CD4-positive, alpha-beta T cell treated with Interleukin-2 at 100 ng/mL for 4 hours (primary cell): ENCODE data around the gene SPIRE2.
A peak's percentile ranks its signal among the peaks of the same experiment; 100 is the strongest.
"Not testable (repeated sequence)": the region's sequence is repeated elsewhere in the genome, so short reads cannot be mapped to it uniquely, and the experiment has no call there.

Experiments used
- DNase-seq: peaks from one replicate; pipeline ENCODE4 v3.0.0-alpha.2; 2020; ENCODE audit warnings: low spot score

SPIRE2 gene

DNA sequence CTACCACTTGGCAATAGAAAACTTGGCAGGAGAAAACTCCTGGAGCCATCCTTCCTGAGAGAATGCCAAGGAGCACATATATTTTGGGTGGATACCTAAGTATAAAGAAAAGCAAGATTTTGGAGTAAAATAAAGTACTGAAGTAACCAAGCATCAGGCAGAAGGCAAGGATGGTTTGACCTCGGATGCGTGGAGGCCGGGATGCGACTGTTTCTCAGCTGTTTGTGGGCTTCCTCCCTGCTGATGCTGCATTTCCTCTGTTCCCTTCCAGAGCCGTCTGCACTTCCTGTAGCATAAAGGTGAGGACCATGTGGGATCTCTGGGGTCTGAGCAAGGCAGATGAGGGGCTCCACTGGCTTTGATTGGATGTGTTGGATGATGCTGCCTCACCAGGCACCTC lies 39.6 kb downstream of the SPIRE2 start:
- DNase-seq, result no peak

DNA sequence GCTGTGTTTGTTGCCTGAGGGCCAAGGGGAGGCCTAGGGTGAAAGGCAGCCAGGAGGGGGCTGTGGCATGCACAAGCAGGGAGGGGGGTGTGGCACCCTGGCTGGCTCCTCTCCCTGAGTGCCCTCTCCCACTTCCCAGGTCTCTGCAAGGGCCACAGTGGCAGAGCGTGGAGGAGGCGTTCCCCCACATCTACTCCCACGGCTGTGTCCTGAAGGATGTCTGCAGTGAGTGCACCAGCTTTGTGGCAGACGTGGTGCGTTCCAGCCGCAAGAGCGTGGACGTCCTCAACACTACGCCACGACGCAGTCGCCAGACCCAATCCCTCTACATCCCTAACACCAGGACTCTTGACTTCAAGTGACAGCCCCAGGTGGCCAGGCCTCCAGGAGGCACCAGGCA lies 41.6 kb downstream of the SPIRE2 start:
- DNase-seq, result no peak

DNA sequence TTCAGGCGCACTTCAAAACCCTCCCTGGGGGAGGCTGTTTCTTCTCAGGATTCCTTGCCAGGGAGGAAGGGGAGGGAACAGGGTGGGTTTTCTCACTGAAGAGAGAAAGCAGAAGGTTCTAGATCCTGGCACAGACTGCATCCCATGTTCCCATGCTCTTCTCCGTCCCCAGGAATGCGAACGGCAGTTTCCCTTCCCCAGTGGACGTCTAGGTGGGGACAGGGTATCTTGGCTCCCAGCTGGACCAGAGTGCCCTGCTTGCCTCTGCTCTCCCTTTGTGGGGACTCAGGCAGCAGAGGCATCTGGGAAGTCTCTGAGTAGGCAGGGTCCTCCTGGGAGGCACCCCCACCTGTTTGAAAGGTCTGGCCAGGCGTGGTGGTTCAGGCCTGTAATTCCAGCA lies 42.2 kb downstream of the SPIRE2 start:
- no peak for DNase-seq

DNA sequence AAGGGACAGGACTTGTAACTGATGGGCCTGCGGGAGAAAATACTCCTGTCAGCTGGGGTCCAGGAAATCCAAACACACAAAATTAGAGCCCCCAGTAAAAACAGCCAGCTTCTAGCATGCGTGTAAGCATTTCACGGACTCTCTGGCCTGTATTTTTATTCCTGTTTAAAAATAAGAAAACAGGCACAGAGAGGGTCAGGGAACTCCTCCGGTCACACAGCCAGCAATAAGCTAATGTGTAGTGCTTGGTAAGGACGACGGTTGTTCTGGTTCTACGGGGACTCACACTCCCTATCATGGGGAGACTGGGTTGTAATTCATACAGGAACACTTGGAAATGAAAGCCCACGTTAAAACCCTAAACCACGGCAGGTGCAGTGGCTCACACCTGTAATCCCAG lies 43.6 kb downstream of the SPIRE2 start:
- DNase-seq, result no peak

DNA sequence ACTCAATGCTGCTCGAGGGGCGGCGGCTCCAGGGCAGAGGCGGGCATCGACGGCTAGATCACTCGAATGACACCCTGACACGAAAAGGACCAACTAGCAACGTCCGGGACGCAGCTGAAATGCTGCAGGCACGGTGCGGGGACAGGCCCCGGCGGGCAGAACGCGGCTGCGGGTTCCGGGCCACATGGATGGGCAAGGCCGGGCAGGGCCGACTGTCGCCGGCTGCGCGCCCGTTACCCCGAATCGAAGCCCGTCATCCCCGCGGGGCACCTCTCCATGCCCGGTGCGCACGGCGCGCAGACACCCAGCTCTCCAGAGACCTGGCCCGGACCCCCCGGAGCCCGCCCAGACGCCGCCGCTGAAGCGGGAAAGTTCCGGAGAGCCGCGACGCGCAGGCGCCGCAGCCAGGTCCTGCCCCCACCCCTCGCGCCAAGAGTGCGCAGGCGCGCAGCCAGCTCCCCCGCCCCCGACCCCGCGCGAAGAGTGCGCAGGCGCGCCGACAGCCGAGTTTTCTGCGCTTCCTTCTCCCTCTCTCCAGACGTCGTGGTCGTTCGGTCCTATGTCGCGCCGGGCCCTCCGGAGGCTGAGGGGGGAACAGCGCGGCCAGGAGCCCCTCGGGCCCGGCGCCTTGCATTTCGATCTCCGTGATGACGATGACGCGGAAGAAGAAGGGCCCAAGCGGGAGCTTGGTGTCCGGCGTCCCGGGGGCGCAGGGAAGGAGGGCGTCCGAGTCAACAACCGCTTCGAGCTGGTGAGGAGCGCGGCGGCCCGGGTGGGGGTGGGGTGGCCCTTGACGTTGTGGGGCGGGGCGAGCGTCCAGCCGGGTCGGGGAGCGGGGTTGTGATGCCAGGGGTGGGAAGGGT lies 45.1 kb downstream of the SPIRE2 start, which contains the start of gene TCF25:
Gene TCF25 (plus strand): TSS at position 484 of the 863 bp plus-strand sequence. CDS start 76 bp downstream, at position 560.
- peak; percentile 82 for DNase-seq

DNA sequence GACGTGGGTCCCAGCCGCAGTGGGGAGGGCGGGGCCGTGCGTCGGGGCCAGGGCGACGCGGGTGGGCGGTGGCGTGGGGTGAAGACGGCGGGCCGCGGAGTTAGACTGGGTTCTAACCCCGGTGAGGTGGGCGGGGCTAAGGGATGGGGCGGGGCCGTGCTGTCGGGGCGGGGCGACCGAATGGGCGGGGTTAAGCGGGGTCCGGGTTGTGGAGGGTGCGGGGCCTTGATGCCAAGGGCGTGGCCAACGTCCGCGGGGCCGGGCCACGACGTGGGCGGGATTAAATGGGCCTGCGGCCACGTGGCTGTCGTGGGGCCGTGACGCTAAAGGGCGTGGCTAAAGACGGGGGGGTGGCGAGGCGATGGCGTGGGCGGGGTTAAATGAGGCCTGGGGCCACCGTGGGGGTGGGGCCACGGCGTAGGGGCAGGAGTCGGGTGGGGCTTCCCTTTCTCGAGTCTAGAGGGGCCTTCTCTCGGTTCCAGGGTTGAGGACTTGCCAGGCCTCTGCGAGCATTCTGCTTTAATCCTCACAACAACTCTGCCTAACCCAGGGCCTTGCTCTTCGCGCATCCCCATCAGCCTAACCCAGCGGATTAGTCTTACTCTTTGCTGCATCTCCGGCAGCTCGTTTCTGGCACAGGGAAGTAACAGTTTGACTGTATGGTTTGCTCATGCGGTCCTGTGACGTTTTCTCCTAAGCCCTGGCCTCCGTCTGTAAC lies 45.9 kb downstream of the SPIRE2 start:
- DNase-seq, result peak; percentile 94

DNA sequence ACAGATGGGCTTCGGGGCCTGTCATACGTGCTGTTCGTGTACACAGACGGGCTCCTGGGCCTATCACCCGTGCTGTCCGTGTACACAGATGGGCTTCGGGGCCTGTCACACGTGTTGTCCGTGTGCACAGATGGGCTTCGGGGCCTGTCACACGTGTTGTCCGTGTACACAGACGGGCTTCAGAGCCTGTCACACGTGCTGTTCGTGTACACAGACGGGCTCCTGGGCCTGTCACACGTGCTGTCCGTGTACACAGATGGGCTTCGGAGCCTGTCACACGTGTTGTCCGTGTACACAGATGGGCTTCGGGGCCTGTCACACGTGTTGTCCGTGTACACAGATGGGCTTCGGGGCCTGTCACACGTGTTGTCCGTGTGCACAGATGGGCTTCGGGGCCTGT lies 50.8 kb downstream of the SPIRE2 start:
- DNase-seq, result not testable (repeated sequence)

DNA sequence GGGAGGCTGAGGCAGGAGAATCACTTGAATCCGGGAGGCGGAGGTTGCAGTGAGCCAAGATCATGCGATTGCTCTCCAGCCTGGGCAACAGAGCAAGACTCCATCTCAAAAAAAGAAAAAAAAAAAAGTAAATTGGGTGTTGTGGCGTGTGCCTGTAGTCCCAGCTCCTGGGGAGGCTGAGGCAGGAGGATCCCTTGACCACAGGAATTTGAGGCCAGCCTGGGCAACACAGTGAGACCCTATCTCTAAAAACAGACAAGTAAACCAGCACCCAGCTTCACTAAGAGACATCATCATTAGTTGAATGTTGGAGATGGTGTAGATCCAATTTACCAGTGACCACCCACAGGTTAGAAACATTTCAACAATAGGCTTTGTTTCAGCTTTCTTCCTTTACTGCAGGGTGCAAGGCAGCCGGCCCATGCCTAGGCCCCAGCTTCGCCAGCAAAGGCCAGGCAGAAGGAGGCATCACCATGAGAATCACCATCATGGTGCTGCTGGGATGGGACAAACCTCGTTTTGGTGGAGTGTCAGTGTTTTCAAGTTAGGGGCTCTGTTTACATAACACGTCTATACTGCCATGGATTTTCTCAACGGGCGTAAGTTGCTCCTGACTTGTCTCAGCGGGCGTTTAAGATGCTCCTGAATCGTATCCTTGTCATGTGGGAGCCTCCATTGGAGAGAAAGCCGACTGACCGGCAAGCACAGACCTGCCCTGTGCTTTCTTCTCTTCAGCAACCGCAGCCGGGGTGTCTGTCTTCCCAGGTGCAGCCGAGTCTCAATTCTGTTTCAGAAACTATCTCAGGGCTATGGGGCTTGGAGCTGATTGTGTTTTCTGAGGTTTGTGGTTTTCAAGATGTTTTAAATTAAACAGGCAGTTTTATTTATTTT lies 52.4 kb downstream of the SPIRE2 start:
- DNase-seq, result no peak

DNA sequence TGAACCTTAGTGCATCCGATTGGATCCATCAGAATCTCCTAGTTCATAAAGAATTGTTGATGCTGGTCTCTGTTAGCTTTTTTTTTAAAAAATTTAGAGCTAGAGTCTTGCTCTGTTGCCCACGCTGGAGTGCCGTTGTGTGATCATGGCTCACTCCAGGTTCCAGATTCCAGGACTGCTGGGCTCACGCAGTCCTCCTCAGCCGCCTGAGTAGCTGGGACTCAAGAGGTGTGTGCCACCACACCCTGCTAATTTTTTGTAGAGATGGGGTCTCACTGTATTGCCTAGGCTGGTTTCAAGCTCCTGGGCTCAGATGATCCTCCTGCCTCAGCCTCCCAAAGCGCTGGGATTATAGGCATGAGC lies 53.1 kb downstream of the SPIRE2 start:
- no peak for DNase-seq

DNA sequence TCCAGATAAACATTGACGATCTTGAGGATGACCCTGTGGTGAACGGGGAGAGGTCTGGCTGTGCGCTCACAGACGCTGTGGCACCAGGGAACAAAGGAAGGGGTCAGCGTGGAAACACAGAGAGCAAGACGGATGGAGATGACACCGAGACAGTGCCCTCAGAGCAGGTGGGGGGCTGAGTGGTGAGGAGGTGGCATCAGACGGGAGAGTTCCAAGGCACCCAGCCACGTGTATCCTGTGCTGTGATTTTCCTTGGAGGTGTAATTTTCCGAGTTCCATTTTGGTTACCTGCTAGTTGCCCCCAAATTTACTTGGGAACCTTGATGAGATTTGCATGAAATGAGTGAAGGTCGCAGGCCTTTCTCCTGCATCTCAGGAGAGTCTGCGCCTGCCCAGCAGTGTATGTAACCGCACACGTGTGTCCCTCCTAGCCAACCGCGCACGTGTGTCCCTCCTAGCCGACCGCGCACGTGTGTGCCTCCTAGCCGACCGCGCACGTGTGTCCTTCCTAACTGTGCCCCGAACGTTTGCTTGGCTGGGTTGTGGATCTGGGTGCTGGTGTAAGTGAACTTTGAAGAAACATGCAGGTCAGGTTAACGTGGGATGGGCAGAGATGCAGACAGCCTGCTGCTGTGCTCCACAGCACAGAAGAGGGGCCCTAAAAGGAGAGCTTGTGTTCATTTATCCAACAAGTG lies 55.2 kb downstream of the SPIRE2 start:
- DNase-seq, result no peak

DNA sequence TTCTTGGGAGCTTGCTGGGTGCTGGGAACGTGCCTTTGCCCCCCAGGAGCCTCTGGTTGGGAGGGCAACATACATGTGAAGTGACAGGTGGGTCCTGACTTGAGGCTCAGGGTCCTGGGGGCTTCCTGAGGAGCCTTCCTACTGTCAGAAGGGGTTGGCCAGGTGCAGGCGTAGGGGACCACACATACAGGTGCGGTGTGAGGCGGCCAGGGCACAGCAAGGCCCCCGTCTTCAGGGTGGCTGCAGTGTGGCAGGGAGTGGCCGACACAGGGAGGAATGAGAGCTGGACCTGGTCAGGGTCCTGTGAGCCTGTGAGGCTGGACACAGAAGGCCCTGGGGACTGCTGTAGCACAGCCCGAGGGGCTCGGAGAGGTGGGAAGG lies 55.8 kb downstream of the SPIRE2 start:
- no peak for DNase-seq

DNA sequence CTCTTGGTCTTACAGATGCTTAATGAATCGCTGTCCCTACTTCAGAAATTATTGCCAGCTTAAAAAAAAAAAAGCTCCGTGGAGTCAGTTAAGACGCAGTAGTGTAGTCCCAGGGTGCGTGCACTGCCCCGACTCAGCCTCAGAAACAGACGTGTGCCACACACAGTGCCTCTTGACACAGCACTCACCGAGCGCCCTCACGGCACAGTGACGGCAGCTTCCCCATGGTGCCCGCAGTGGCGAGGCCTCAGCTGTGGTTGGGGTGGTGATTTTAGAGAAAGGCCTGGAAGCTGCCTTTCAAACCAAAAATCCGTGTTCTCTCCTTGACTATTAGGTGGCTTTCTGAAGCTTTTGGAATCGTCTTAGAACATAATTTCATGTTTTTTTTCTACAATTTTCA lies 59.0 kb downstream of the SPIRE2 start:
- no peak for DNase-seq

DNA sequence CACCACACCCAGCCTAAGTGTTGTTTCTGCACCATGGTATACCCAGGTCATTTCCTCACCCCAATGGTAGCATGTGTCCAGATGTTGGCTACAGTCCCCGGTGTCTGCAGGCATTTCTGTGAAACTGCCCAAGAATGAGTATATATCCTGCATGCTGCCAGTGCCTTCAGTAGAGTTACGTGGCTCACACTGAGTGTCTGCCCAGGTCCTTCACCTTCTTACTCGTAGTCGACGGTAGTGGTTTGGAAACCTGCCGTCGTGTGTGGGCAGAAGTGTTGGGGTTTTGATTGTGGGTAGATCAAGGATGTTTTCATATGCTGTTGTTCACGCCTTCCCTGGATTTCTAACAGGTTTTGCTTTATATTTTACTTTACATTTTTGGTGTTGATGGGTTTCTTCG lies 61.9 kb downstream of the SPIRE2 start:
- DNase-seq, result no peak

DNA sequence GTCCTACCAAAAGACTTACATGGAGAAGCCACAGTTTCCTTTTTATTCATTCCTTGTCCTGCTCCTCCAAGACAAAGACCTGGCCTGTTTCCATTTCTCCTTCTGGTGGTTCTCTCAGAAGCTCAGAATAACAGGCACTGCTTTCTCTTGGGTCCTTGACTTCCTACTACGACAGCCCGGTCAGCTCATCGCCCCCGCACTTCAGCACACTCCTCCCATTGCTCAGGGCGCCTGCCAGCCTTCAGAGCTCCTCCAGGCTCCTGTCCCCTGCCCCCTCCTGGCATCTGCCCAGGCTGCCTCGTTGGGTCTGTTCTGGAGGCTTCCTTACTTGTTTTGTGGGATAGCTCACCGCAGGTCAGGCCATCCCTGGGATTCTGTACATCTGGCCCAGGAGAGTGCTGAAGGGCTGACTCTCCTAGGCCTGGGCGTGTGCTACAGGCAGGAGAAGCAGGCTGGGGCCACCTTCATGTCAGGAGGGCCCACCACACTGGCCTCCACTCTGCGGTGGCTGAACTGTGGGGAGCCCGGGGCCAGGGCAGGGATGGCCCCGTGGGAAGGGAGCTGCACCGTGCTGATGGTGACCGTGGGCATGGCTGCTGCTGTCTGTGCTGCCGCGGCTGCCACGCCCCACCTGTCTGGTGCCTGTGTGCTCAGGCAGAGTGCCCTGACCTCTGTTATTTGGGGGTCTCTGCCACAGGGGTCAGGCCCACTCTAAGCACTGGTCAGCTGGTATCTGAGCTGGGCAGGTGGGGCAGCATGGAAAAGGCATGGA lies 62.8 kb downstream of the SPIRE2 start:
- DNase-seq, result no peak

DNA sequence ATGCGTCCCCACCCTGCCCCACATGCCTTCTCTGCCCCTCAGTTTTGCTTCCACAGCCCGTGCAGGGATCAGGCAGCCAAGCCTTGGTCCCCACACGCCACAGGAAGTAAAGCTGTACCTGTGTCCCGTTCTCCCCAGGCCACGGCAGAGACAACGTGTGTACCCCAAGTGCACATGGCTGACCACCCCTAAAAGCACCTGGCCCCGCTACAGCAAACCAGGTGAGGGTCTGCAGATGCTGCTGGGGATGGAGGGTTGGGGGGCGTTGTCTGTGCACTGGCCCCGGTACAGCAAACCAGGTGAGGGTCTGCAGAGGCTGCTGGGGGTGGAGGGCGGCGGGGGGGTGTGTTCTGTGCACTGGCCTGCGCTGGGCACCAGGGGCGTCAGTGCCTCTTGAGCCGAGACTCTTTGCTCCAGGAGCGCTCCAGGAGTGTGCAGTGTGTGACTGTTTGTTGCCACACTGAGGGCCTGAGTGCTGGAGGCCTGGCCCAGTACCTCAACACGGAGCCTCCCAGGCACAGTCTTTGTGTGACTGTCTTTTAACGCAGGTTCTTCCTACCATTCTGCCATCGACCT lies 63.9 kb downstream of the SPIRE2 start:
- no peak for DNase-seq

DNA sequence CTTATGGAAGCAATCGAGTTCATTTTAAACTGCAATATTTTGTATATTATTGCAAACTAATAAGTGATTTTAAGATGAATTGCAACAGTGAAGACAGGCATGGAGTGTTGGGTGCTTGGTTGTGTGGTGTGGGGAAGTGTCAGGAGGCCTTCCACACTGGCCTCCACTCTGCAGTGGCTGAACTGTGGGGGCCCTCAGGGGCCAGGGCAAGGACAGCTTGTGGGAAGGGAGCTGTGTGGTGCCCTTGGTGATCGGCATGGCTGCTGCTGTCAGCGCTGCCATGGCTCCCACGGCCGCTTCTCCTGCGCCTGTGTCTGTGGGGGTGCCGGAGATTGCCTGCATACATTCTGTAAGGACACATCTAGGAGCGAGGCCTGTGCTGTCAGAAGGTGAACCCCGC lies 64.4 kb downstream of the SPIRE2 start:
- no peak for DNase-seq

DNA sequence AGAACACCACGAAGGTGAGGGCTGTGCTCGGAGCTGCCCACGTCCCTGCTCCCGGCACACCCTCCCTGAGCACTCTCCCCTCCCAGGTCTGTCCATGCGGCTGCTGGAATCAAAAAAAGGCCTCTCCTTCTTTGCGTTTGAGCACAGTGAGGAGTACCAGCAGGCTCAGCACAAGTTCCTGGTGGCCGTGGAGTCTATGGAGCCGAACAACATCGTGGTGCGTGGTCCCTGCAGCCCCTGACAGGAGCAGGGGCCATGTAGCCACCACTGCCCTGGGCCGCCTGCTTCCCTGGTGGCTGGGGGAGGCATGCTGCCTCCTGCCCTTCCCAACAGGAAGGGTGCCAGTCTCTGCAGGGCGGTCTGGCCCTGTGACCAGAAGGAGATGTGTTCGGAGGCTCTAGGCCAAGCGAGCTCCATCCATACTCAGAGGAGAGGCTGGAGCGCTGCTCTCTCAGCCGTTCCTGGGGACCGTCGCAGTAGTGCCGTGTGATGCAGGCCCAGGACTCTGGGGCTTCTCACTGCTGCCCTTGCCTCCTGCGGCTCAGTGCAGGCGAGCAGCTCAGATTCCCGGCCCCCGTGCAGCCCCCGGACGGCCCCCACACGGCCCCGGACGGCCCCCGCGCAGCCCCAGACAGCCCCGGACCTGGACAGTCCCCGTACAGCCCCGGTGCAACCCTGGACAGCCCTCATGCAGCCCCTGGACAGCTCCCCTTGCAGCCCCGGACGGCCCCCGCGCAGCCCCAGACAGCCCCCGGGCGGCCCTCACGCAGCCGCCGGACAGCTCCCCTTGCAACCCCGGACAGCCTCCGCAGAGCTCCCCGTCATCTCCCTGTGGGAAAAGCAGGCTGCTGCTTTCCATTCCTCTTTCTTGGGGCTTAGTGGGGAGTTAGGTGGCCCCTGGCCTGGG lies 65.6 kb downstream of the SPIRE2 start:
- DNase-seq, result no peak

DNA sequence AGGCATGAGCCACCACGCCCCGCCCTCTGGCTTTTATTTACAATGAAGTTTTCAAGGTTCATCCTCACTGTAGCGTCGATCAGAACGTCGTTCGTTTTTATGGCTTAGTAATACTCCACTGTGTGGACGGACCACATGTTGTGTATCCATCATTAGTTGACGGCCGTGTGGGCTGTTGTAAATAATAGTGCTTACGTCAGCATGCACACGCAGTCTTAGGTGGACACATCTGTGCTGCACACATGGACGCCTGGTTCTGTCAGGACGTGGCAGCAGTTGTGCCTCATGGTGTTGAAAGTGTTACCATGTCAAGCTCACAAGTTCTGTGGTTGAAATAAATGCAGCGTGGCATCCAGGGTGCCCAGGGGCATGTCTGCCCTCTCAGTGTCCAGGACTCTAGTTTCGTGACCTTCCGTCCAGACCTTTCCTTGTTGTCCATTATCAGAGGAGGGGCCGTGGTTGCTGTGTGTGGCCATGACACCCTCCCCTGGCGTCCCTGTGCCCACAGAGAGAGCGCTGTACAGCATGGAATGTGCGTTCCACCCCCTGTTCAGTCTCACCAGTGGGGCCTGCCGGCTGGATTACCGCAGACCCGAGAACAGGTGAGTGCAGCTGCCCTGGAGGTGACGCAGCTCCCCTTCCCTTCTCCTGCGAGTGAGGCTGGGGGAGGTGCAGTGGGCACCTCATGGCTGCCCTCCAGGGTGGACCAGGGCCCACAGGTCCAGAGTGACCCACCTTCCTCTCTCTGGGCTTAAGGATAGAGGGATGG lies 67.4 kb downstream of the SPIRE2 start:
- DNase-seq, result no peak

DNA sequence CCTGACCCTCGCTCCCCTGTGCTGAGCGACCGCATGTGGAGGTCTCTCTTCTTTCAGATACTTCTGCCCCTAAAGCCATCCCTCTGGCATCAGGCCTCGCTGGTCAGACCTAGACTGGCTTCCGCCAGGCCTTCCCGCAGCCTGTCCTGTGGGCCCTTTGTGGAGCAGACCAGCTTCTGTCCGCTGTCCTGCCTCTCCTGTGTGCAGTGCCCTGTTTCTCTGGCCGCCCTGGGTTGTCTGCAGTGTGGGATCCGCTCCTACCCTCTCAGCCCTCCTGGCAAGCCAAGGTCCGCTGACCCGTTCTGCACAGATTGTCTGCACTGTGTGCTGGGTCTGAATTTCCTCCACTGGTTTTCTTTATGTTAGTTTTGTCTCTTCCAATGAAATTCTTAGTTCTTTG lies 68.9 kb downstream of the SPIRE2 start:
- DNase-seq, result no peak
